ENCODE results near the gene BBS9. TPM values are rescaled to one million over a fixed set of nuclear protein-coding genes. Genes with fewer than 3 reads are reported as not detected.

BBS9 gene
- total and polyA plus RNA-seq, 9 donors = 13.0 to 23.5 (median 15.9) TPM

DNA sequence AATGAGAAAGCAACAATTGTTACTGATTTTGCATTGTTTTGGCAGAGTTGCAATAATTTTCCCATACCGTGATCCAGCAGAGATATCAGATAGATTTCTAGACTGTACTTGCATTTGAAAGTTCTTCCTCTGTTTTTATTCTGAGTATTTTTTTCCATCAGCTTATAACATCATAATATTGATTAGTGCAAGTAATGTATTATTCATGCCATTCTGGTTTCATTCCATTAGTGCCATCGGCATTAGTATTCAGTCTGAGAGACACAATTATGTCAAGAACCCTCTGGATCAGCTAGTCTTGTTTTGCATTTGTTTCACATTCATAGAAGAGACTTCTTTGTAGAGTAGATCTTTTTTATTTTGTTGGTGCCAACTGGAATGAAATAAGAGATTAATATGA lies 304.0 kb downstream of the BBS9 start:
- no CpG with 5 or more reads among the region's 2 CpGs for WGBS (ENCODE audit: insufficient coverage)
- Histone ChIP-seq H3K4me3 (ENCODE audit: low read length) (no peak overlapping the region), H3K4me1 (ENCODE audit: control insufficient read depth, insufficient read depth, low read length) (no peaks in the 10 kb centered on the region), H3K27me3 (ENCODE audit: control insufficient read depth, insufficient read depth, low read length) (no peaks in the 10 kb centered on the region), H3K27ac (ENCODE audit: low read length) (no peak overlapping the region), H3K9me3 (replicated peaks; ENCODE audit: control insufficient read depth, low read depth, low read length) (no peaks in the 10 kb centered on the region), H3K36me3 (ENCODE audit: control insufficient read depth, insufficient read depth, low read length) (no peaks in the 10 kb centered on the region)
- DNase-seq = no peak

DNA sequence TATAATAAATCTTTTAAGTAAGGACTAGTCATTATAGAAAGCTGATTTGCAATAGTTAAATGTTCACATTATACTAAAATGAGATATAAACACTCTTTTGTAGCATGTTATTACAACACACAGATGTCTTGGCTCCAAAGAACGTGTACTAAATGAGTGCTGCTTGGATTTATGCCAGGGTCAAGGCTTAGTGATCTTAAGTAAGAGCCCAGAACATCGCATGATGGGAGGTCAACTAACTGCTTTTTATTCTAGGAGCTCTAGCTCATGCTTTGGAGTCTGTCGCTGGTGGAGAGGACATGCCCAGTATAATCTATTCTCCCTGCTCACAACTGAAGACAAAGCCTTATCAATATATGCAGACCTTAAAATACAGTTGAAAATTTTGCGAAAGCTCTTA lies 315.1 kb downstream of the BBS9 start:
- Histone ChIP-seq H3K36me3 (ENCODE audit: control insufficient read depth, insufficient read depth, low read length) (no peaks in the 10 kb centered on the region), H3K4me3 (ENCODE audit: low read length) (no peak overlapping the region), H3K27ac (ENCODE audit: low read length) (no peak overlapping the region), H3K4me1 (ENCODE audit: control insufficient read depth, insufficient read depth, low read length) (peaks cover 2% of the 10 kb centered on the region), H3K27me3 (ENCODE audit: control insufficient read depth, insufficient read depth, low read length) (no peaks in the 10 kb centered on the region), H3K9me3 (replicated peaks; ENCODE audit: control insufficient read depth, low read depth, low read length) (no peaks in the 10 kb centered on the region)
- WGBS (ENCODE audit: insufficient coverage) = 20% methylated on average over 1 of the region's 4 CpGs
- DNase-seq = peak; percentile 89

DNA sequence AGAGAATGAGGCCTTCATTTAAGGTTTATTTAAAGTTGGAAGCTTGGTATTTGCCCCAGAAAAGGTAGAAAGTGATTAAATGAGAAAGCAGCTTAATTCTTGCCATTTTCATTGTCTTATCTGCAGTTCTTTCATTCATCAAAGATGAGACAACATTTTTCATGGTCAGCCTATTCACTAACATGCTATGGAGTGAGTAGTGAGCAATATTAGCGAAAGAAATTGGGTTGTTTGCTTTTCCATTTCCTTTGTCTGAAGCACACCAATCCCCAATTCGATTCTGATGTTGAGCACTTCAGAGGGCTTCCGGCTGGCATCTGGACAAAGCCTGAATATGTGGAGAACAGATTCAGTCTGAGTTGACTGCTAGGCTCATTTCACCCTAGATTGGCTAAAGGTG lies 317.2 kb downstream of the BBS9 start:
- Histone ChIP-seq H3K27ac (ENCODE audit: low read length) (no peak overlapping the region), H3K27me3 (ENCODE audit: control insufficient read depth, insufficient read depth, low read length) (no peaks in the 10 kb centered on the region)

DNA sequence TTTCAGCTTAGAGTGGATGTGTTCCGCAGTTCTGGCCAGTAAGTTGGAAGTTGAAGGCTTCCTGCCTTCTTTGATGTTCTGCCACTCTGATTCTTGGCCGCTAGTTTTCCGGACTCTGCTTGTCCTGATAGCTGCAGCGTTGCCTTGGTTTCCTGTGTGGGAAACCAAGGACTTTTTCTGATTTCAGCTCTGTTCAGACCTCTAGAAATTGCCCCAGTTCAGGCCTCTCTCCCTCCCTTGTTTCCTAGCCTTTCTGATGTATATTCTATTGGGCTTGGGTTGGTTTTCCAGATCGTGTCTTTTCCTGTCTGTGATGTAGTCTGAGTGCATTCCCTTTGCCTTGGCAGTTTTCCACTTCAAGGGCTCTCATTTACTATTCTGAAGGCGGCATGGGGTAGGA lies 318.7 kb downstream of the BBS9 start:
- Histone ChIP-seq H3K9me3 (replicated peaks; ENCODE audit: control insufficient read depth, low read depth, low read length) (no peaks in the 10 kb centered on the region), H3K4me3 (ENCODE audit: low read length) (no peak overlapping the region), H3K4me1 (ENCODE audit: control insufficient read depth, insufficient read depth, low read length) (peaks cover 2% of the 10 kb centered on the region), H3K36me3 (ENCODE audit: control insufficient read depth, insufficient read depth, low read length) (no peaks in the 10 kb centered on the region), H3K27me3 (ENCODE audit: control insufficient read depth, insufficient read depth, low read length) (no peaks in the 10 kb centered on the region), H3K27ac (ENCODE audit: low read length) (no peak overlapping the region)
- 32% methylated on average over 4 of the region's 6 CpGs for WGBS (ENCODE audit: insufficient coverage)
- peak; percentile 66 for DNase-seq

More for the DNA sequence above, 317.2 kb downstream of the BBS9 start:
- H3K4me1 ChIP-seq (ENCODE audit: control insufficient read depth, insufficient read depth, low read length) = peaks cover 2% of the 10 kb centered on the region
- no peak for DNase-seq
- no peaks in the 10 kb centered on the region for H3K9me3 ChIP-seq (replicated peaks; ENCODE audit: control insufficient read depth, low read depth, low read length)
- no peak overlapping the region for H3K4me3 ChIP-seq (ENCODE audit: low read length)
- no peaks in the 10 kb centered on the region for H3K36me3 ChIP-seq (ENCODE audit: control insufficient read depth, insufficient read depth, low read length)
- WGBS (ENCODE audit: insufficient coverage) = no CpG with 5 or more reads among the region's 3 CpGs

DNA sequence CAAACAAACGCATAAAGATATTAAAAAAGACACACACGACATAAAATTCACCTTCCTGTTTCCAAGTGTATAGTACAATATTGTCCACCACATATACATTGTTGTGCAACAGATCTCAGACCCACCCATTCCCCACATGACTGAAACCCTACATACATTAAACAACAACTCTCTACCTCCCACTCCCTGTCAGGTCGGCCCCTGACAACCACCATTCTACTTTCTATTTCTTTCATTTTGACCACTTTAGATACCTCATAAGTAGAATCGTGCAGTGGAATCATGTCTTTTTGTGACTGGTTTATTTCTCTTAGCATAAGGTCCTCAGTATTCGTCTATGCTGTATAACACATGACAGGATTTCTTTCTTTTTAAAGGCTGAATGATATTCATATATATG lies 320.5 kb downstream of the BBS9 start:
- no peak overlapping the region for H3K27ac ChIP-seq (ENCODE audit: low read length)
- H3K9me3 ChIP-seq (replicated peaks; ENCODE audit: control insufficient read depth, low read depth, low read length) = no peaks in the 10 kb centered on the region
- H3K27me3 ChIP-seq (ENCODE audit: control insufficient read depth, insufficient read depth, low read length) = no peaks in the 10 kb centered on the region
- H3K4me3 ChIP-seq (ENCODE audit: low read length) = no peak overlapping the region
- no peak for DNase-seq
- 93% methylated on average over 3 of the region's 5 CpGs for WGBS (ENCODE audit: insufficient coverage)
- no peaks in the 10 kb centered on the region for H3K36me3 ChIP-seq (ENCODE audit: control insufficient read depth, insufficient read depth, low read length)
- H3K4me1 ChIP-seq (ENCODE audit: control insufficient read depth, insufficient read depth, low read length) = no peaks in the 10 kb centered on the region

DNA sequence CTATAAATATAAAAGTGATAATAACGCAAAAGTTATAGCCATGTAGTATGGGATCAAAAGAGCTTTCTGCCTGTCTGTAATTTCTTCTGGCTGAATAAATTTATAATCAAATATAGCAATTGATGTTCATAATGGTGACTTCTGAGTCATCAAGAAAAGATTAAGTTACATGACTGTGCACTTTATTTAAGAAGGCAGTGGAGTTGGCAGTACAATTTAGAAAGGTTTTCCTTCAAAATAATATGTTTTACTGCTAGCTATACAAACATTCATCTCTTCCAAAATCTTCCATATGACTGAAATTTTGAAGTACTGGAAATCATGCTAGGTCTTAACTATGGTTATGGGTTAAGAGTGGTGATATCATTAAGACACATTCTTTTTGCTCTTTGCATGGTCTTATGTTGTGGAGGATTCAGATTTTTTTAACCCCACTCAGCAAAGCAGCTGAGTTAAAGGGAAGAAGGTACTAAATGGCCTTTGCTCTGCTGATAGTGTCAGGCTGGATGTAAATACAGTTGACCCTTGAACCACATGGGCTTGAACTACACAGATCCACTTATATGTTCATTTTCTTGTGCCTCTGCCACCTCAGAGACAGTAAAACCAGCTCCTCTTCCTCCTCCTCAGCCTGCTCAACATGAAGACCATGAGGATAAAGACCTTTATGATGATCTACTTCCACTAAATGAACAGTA lies 323.6 kb downstream of the BBS9 start:
- H3K27me3 ChIP-seq (ENCODE audit: control insufficient read depth, insufficient read depth, low read length) = no peaks in the 10 kb centered on the region
- H3K9me3 ChIP-seq (replicated peaks; ENCODE audit: control insufficient read depth, low read depth, low read length) = no peaks in the 10 kb centered on the region
- WGBS (ENCODE audit: insufficient coverage) = no CpG with 5 or more reads among the region's 1 CpG
- DNase-seq = no peak
- H3K4me3 ChIP-seq (ENCODE audit: low read length) = no peak overlapping the region
- no peaks in the 10 kb centered on the region for H3K36me3 ChIP-seq (ENCODE audit: control insufficient read depth, insufficient read depth, low read length)
- H3K27ac ChIP-seq (ENCODE audit: low read length) = no peak overlapping the region
- H3K4me1 ChIP-seq (ENCODE audit: control insufficient read depth, insufficient read depth, low read length) = no peaks in the 10 kb centered on the region

DNA sequence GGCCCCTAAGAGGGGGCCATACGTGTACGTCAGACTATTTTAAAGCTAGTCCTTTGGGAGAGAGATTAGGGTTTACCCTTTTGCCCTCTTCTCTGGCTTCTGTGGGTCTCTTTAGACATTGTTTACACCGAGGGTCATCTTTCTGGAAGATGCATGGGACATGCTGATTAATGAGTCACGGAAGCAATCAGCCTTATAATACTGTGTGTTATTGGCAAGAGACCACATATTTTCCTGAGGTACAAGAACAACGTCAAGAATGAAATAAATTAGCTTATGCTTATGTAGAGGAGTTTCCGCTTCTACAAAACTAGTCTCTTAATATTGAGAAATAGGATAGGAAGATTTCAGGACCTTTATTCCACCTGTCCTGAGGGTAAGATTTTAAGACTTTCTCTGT lies 327.7 kb downstream of the BBS9 start:
- no peak overlapping the region for H3K27ac ChIP-seq (ENCODE audit: low read length)
- no peaks in the 10 kb centered on the region for H3K4me1 ChIP-seq (ENCODE audit: control insufficient read depth, insufficient read depth, low read length)
- no peak for DNase-seq
- 85% methylated on average over 2 of the region's 6 CpGs for WGBS (ENCODE audit: insufficient coverage)
- no peak overlapping the region for H3K4me3 ChIP-seq (ENCODE audit: low read length)
- no peaks in the 10 kb centered on the region for H3K27me3 ChIP-seq (ENCODE audit: control insufficient read depth, insufficient read depth, low read length)
- H3K9me3 ChIP-seq (replicated peaks; ENCODE audit: control insufficient read depth, low read depth, low read length) = no peaks in the 10 kb centered on the region
- H3K36me3 ChIP-seq (ENCODE audit: control insufficient read depth, insufficient read depth, low read length) = no peaks in the 10 kb centered on the region

DNA sequence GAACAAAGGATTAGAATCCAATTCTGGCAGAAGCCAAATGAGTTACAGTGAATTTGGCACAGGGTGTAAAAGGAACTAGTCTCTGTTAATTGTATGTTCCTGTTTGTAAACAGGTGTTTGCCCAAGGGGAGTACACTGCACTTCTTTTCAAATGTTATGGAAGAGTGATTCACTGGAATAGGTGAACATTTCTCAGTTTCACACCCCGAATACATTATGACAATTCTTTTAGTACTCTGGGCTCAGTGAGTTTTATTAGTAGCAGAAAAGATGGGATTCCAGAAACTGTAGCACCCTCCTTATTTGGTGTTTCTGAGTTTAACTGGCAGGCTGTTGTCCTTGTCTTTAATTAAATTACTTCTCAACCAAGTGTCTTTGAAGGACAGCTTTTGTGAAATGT lies 329.2 kb downstream of the BBS9 start:
- H3K27me3 ChIP-seq (ENCODE audit: control insufficient read depth, insufficient read depth, low read length) = no peaks in the 10 kb centered on the region
- no peak overlapping the region for H3K27ac ChIP-seq (ENCODE audit: low read length)
- no peak overlapping the region for H3K4me3 ChIP-seq (ENCODE audit: low read length)
- no peaks in the 10 kb centered on the region for H3K4me1 ChIP-seq (ENCODE audit: control insufficient read depth, insufficient read depth, low read length)
- DNase-seq = no peak
- no peaks in the 10 kb centered on the region for H3K9me3 ChIP-seq (replicated peaks; ENCODE audit: control insufficient read depth, low read depth, low read length)
- no peaks in the 10 kb centered on the region for H3K36me3 ChIP-seq (ENCODE audit: control insufficient read depth, insufficient read depth, low read length)
- WGBS (ENCODE audit: insufficient coverage) = no CpG with 5 or more reads among the region's 1 CpG

DNA sequence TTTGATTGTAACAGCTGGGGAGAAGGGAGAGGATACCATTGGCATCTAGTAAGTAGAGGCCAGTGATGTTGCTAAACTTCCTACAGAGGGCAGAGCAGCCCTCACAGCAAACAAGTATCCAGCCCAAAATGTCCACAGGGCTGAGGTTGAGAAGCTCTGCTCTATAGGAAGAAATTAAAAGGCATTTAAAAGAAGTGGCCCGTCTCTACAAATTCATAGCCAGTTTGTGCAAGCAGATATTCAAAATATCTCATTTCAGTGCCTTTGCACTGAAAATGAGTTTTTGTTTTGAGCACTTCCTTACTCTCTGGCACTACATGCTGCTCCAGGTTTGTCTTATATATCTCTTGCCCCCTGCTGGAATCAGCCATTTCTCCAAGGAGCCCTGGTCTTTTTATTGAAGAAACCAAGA lies 330.0 kb downstream of the BBS9 start:
- DNase-seq = peak; percentile 60
- Histone ChIP-seq H3K4me1 (ENCODE audit: control insufficient read depth, insufficient read depth, low read length) (no peaks in the 10 kb centered on the region), H3K27ac (ENCODE audit: low read length) (no peak overlapping the region), H3K27me3 (ENCODE audit: control insufficient read depth, insufficient read depth, low read length) (no peaks in the 10 kb centered on the region), H3K4me3 (ENCODE audit: low read length) (no peak overlapping the region), H3K36me3 (ENCODE audit: control insufficient read depth, insufficient read depth, low read length) (no peaks in the 10 kb centered on the region), H3K9me3 (replicated peaks; ENCODE audit: control insufficient read depth, low read depth, low read length) (no peaks in the 10 kb centered on the region)
- WGBS (ENCODE audit: insufficient coverage) = 60% methylated on average over 1 of the region's 1 CpG

DNA sequence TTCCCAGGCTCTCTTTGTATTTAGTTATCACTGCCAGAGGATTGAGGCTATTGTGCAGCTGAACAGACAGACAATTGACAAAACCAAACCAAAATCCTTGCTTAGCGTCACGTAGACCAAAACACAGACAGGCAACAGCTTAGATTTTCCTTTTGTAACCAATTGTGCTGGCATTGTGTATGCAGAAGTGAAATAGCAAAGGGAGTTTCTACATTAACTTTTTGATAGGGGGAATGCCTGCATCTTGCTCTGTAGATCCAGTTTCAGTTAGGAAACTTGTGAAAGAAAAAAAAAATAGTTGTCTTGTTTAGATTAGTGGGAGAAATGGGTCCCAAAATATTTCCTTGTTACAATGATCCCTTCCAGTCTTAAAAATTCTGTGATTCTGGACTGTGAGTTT lies 333.8 kb downstream of the BBS9 start:
- WGBS (ENCODE audit: insufficient coverage) = no CpG with 5 or more reads among the region's 2 CpGs
- Histone ChIP-seq H3K4me1 (ENCODE audit: control insufficient read depth, insufficient read depth, low read length) (no peaks in the 10 kb centered on the region), H3K27ac (ENCODE audit: low read length) (no peak overlapping the region), H3K36me3 (ENCODE audit: control insufficient read depth, insufficient read depth, low read length) (no peaks in the 10 kb centered on the region), H3K27me3 (ENCODE audit: control insufficient read depth, insufficient read depth, low read length) (no peaks in the 10 kb centered on the region), H3K4me3 (ENCODE audit: low read length) (no peak overlapping the region), H3K9me3 (replicated peaks; ENCODE audit: control insufficient read depth, low read depth, low read length) (no peaks in the 10 kb centered on the region)
- peak; percentile 12 for DNase-seq

DNA sequence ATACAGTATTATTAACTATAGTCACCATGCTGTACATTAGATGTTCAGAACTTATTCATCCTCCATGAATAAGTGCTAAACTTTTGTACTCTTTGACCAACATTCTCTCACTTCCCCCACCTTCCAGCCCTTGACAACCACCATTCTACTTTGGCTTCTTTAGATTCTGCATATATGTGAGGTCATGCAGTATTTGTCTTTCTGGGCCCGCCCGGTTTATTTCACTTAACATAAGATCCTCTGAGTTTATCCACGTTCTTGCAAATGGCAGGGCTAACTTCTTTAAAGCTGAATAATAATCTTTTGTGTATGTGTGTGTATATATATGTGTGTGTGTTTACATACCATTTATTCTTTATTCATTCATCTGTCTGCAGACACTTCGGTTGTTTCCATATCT lies 336.8 kb downstream of the BBS9 start:
- no peaks in the 10 kb centered on the region for H3K9me3 ChIP-seq (replicated peaks; ENCODE audit: control insufficient read depth, low read depth, low read length)
- H3K4me1 ChIP-seq (ENCODE audit: control insufficient read depth, insufficient read depth, low read length) = no peaks in the 10 kb centered on the region
- no peak overlapping the region for H3K4me3 ChIP-seq (ENCODE audit: low read length)
- no peak overlapping the region for H3K27ac ChIP-seq (ENCODE audit: low read length)
- no peaks in the 10 kb centered on the region for H3K36me3 ChIP-seq (ENCODE audit: control insufficient read depth, insufficient read depth, low read length)
- WGBS (ENCODE audit: insufficient coverage) = no CpG with 5 or more reads among the region's 4 CpGs
- H3K27me3 ChIP-seq (ENCODE audit: control insufficient read depth, insufficient read depth, low read length) = no peaks in the 10 kb centered on the region
- no peak for DNase-seq
